Muscle layer of duodenum (tissue), 2 donors: ENCODE data around the gene ZCCHC7.

Experiments
- H3K27ac ChIP-seq: one replicate; pipeline ENCODE4 v1.7.0; 2013; ENCODE audit warnings: mild to moderate bottlenecking, low read length
- H3K27me3 ChIP-seq: one replicate; pipeline ENCODE4 v1.7.0; 2013; ENCODE audit warnings: low read depth, mild to moderate bottlenecking, control low read depth, low read length
- H3K36me3 ChIP-seq, 2 donors: one replicate each; pipeline ENCODE4 v1.7.0; 2013; ENCODE audit warnings: low read length in 2 of 2, control low read depth in 1 of 2, mild to moderate bottlenecking in 1 of 2; ENCODE audit not compliant: insufficient read depth in 2 of 2, control insufficient read depth in 1 of 2
- H3K4me1 ChIP-seq, 2 donors: one replicate each; pipeline ENCODE4 v1.7.0; 2013; ENCODE audit warnings: low read length in 2 of 2, mild to moderate bottlenecking in 2 of 2, control low read depth in 1 of 2, moderate library complexity in 1 of 2; ENCODE audit not compliant: insufficient read depth in 2 of 2, control insufficient read depth in 1 of 2
- H3K4me3 ChIP-seq, 2 donors: one replicate each; pipeline ENCODE4 v1.7.0; 2013; ENCODE audit warnings: low read length in 2 of 2, low read depth in 1 of 2, mild to moderate bottlenecking in 1 of 2
- H3K9me3 ChIP-seq, 2 donors: one replicate each; pipeline ENCODE4 v1.7.0; 2013; ENCODE audit warnings: low read length in 2 of 2, control low read depth in 1 of 2, mild to moderate bottlenecking in 1 of 2; ENCODE audit not compliant: control insufficient read depth in 1 of 2
- donor health status: healthy.

Gene ZCCHC7

GRCh38 chr9:37371565-37372464 is 251.4 kb downstream of the ZCCHC7 start:
- no peaks in the 10 kb centered on the region for H3K36me3 ChIP-seq
- H3K27ac ChIP-seq, result no peak overlapping the region

DNA sequence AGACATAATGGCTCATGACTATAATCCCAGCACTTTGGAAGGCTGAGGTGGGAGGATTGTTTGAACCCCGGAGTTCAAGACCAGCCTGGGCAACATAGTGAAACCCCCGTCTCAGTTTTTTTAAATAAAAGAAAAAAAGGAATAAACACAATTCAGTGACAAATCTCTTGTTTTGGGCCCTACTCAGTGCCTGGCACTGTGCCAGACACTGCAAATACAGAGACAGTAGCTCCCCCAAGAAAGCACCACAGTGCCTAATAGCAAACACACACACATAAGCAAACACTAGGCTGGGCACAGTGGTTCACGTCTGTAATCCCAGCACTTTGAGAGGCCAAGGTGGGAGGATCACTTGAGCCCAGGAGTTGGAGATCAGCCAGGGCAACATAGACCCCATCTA is 252.5 kb downstream of the ZCCHC7 start:
- Histone ChIP-seq H3K27me3 (no peaks in the 10 kb centered on the region), H3K4me3 (no peak overlapping the region), H3K36me3 (no peaks in the 10 kb centered on the region), H3K4me1 (no peaks in the 10 kb centered on the region), H3K27ac (no peak overlapping the region), H3K9me3 (no peaks in the 10 kb centered on the region)

More at GRCh38 chr9:37371565-37372464, 251.4 kb downstream of the ZCCHC7 start:
- Histone ChIP-seq H3K9me3 (no peaks in the 10 kb centered on the region), H3K4me1 (no peaks in the 10 kb centered on the region), H3K4me3 (no peak overlapping the region), H3K27me3 (no peaks in the 10 kb centered on the region)

DNA sequence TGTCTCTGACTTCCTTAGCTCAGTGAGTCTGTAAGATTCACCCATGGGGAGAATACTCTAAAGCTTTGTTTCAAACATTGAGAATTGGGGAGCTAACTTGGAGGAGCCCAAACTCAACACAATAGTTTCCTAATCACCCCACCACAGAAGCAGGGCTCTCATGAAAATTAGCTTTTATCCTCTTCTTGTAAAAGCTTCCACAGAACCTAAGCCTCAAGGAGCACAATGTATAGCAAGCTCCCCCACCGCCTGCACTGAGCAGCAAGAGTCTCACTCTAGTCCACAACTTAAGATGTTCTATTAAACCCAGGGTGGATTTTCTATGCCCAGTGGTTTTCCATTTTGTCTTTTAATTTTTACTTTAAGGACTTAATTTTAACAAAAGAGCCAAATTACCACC is 253.2 kb downstream of the ZCCHC7 start:
- Histone ChIP-seq H3K4me1 (no peaks in the 10 kb centered on the region), H3K9me3 (no peaks in the 10 kb centered on the region), H3K27ac (no peak overlapping the region), H3K27me3 (no peaks in the 10 kb centered on the region), H3K36me3 (no peaks in the 10 kb centered on the region), H3K4me3 (no peak overlapping the region)

- Histone ChIP-seq H3K4me1 (no peaks in the 10 kb centered on the region), H3K27ac (no peak overlapping the region), H3K9me3 (no peaks in the 10 kb centered on the region)
These were observed 254.5 kb downstream of the ZCCHC7 start for GRCh38 chr9:37374892-37375291.

GRCh38 chr9:37377688-37378612 is 257.6 kb downstream of the ZCCHC7 start:
- H3K27me3 ChIP-seq, result no peaks in the 10 kb centered on the region
- no peaks in the 10 kb centered on the region for H3K4me1 ChIP-seq
- H3K27ac ChIP-seq, result no peak overlapping the region
- no peak overlapping the region for H3K4me3 ChIP-seq
- no peaks in the 10 kb centered on the region for H3K36me3 ChIP-seq
- H3K9me3 ChIP-seq, result no peaks in the 10 kb centered on the region

More at GRCh38 chr9:37374892-37375291, 254.5 kb downstream of the ZCCHC7 start:
- H3K4me3 ChIP-seq, result no peak overlapping the region
- no peaks in the 10 kb centered on the region for H3K27me3 ChIP-seq
- no peaks in the 10 kb centered on the region for H3K36me3 ChIP-seq

- Histone ChIP-seq H3K36me3 (no peaks in the 10 kb centered on the region), H3K9me3 (no peaks in the 10 kb centered on the region), H3K4me3 (no peak overlapping the region), H3K27me3 (no peaks in the 10 kb centered on the region), H3K27ac (no peak overlapping the region), H3K4me1 (no peaks in the 10 kb centered on the region)
These were observed 258.2 kb downstream of the ZCCHC7 start for GRCh38 chr9:37378613-37379004.

- Histone ChIP-seq H3K4me1 (no peaks in the 10 kb centered on the region), H3K9me3 (no peaks in the 10 kb centered on the region), H3K36me3 (no peaks in the 10 kb centered on the region), H3K4me3 (no peak overlapping the region), H3K27me3 (no peaks in the 10 kb centered on the region), H3K27ac (no peak overlapping the region)
These were observed 259.5 kb downstream of the ZCCHC7 start for GRCh38 chr9:37379835-37380234.

- no peaks in the 10 kb centered on the region for H3K9me3 ChIP-seq
- H3K27me3 ChIP-seq, result no peaks in the 10 kb centered on the region
- no peak overlapping the region for H3K27ac ChIP-seq
- no peak overlapping the region for H3K4me3 ChIP-seq
- no peaks in the 10 kb centered on the region for H3K4me1 ChIP-seq
- no peaks in the 10 kb centered on the region for H3K36me3 ChIP-seq
These were observed 260.2 kb downstream of the ZCCHC7 start for GRCh38 chr9:37380570-37380969.

DNA sequence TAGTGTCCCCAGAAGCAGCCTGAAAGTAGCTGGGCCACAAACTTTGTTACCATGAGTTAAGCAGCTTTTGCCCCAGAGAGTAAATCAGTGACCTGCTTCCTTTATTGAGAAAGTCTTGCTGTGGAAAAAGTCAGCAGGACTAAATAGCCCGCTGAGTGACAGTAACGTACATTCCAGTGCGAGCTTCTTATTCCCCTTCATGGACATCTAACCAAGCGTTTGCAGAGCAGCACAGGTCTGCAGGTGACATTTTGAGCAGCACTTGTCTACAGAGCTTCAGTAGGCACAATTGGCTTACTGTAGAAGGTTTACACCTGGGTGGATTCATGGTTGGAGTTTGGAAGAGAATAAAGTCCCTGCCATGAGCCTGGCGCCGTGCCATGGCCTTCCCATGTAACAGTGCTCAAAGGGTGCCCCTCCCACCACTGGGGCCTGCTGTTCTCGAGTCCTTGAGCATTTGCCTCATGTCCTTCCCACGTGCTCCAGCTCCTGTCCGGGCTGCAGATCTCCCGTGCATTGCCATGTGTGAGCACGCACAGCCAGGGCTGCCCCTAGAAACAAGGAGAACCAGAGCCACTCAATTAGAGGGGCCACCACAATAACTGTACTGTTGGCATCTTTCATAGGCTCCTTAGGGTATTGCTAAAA is 260.8 kb downstream of the ZCCHC7 start:
- no peaks in the 10 kb centered on the region for H3K36me3 ChIP-seq
- H3K4me1 ChIP-seq, result no peaks in the 10 kb centered on the region
- no peaks in the 10 kb centered on the region for H3K9me3 ChIP-seq
- no peaks in the 10 kb centered on the region for H3K27me3 ChIP-seq
- no peak overlapping the region for H3K27ac ChIP-seq
- no peak overlapping the region for H3K4me3 ChIP-seq

- H3K4me3 ChIP-seq, result no peak overlapping the region
- H3K36me3 ChIP-seq, result no peaks in the 10 kb centered on the region
- H3K27me3 ChIP-seq, result no peaks in the 10 kb centered on the region
- H3K9me3 ChIP-seq, result no peaks in the 10 kb centered on the region
- no peaks in the 10 kb centered on the region for H3K4me1 ChIP-seq
- no peak overlapping the region for H3K27ac ChIP-seq
These were observed 262.0 kb downstream of the ZCCHC7 start for GRCh38 chr9:37382161-37382981.
